ENCODE results near the gene PCK1. TPM values are rescaled to one million over a fixed set of nuclear protein-coding genes. Genes with fewer than 3 reads are reported as not detected.

PCK1 gene
- total RNA-seq, 4 donors from 2014 or later, result 2.2 to 6.3 (median 5.2) TPM

DNA sequence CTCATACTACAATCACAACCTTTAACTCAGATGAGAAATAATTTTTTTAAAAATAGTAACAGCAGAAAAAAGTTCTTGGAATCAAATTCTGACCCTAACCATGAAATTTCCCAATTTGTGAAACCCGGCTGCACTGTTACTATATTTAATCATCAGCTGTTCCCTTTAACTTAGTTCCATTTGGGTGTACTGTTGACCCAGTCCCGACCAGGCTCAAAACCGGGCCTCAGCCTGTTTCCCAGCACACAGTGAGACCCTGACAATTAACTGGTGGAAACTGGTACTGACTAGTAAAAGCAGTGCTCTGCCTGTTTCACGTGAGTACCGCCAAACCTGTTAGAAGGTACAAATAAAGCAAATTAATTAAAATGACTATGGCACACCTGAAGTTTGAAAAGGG is 43.0 kb upstream of the PCK1 start:
- Histone ChIP-seq H3K9me3 (no peaks in the 10 kb centered on the region), H3K4me1 (peaks cover 8% of the 10 kb centered on the region), H3K36me3 (no peaks in the 10 kb centered on the region), H3K27ac (no peak overlapping the region), H3K27me3 (no peaks in the 10 kb centered on the region), H3K4me3 (no peak overlapping the region)
- DNase-seq (ENCODE audit: low spot score in 2 of 2), result no peak
- 91% methylated on average over 5 of the region's 5 CpGs for WGBS
- TF ChIP-seq POLR2A (IDR thresholded peaks at IDR 0.05) (no peak), POLR2AphosphoS5 (IDR thresholded peaks at IDR 0.05) (no peak), EP300 (IDR thresholded peaks at IDR 0.05) (no peak)
- TF ChIP-seq, protein P1, sequence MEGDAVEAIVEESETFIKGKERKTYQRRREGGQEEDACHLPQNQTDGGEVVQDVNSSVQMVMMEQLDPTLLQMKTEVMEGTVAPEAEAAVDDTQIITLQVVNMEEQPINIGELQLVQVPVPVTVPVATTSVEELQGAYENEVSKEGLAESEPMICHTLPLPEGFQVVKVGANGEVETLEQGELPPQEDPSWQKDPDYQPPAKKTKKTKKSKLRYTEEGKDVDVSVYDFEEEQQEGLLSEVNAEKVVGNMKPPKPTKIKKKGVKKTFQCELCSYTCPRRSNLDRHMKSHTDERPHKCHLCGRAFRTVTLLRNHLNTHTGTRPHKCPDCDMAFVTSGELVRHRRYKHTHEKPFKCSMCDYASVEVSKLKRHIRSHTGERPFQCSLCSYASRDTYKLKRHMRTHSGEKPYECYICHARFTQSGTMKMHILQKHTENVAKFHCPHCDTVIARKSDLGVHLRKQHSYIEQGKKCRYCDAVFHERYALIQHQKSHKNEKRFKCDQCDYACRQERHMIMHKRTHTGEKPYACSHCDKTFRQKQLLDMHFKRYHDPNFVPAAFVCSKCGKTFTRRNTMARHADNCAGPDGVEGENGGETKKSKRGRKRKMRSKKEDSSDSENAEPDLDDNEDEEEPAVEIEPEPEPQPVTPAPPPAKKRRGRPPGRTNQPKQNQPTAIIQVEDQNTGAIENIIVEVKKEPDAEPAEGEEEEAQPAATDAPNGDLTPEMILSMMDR (IDR thresholded peaks at IDR 0.05), result no peak

DNA sequence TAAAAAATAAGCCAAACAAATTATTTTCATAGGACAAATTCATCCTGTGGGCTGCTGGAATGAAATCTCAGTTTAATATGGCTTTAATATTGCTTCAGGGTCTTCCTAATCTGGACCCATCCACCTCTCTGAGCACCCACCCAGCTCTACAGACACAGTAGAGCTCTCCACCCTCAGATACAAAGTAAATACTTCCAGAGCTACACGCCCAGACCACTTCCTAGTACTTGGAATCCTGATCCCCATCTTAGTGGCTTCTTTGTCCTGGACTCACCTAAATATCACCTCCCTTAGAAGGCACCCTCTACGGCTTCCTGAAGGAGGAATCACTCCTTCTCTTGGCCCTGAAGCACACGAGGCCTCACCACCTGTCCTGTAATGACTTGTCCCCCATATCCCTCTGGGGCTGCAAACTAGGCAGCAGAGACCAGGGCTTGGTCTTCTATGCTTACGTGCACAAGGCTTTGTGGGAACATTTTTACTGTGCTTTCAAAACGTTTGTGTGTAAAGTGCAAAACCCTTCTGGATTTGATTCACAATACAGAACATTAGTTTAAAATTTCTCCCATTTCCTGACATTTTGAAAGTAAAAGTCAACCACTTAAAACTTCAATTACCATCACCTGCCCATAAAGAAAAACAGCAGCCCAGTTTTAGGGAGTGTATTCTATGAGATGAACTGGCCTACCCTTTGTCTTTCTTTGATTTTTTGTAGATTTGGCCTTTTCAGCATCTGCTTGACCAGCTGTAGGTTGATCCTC is 38.4 kb upstream of the PCK1 start:
- H3K4me1 ChIP-seq, result no peaks in the 10 kb centered on the region
- peaks cover 4% of the 10 kb centered on the region for H3K27me3 ChIP-seq
- no peaks in the 10 kb centered on the region for H3K9me3 ChIP-seq
- no peak for DNase-seq (ENCODE audit: low spot score in 2 of 2)
- H3K36me3 ChIP-seq, result no peaks in the 10 kb centered on the region
- H3K27ac ChIP-seq, result no peak overlapping the region
- H3K4me3 ChIP-seq, result no peak overlapping the region
- WGBS, result 61% methylated on average over 5 of the region's 5 CpGs
- TF ChIP-seq POLR2A (IDR thresholded peaks at IDR 0.05) (no peak), EP300 (IDR thresholded peaks at IDR 0.05) (no peak), POLR2AphosphoS5 (IDR thresholded peaks at IDR 0.05) (no peak)
- TF ChIP-seq, protein P1 (IDR thresholded peaks at IDR 0.05), result no peak

DNA sequence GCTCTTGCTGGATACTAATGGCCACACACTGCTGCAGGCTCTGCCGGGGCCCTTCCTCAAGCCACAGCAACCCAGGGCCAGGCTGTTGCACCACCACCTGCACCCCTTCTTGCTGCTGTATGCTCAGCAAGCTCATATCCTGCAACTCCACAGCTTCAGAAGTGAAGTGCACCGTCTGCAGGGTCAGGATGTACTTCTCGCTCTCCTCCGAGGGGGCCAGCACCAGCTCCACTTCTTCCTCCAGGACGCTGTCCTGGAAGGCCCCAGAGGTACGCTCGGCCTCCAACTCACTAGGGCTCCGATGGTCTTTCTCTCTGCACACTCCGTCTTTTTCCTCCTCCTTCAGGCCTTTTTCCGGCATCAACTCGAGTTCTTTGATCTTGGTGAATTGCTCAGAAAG is 37.1 kb upstream of the PCK1 start:
- H3K4me1 ChIP-seq, result no peaks in the 10 kb centered on the region
- 92% methylated on average over 11 of the region's 11 CpGs for WGBS
- H3K4me3 ChIP-seq, result no peak overlapping the region
- no peaks in the 10 kb centered on the region for H3K9me3 ChIP-seq
- TF ChIP-seq, protein P1 (IDR thresholded peaks at IDR 0.05), result no peak
- TF ChIP-seq EP300 (IDR thresholded peaks at IDR 0.05) (no peak), POLR2A (IDR thresholded peaks at IDR 0.05) (no peak), POLR2AphosphoS5 (IDR thresholded peaks at IDR 0.05) (no peak)
- peaks cover 4% of the 10 kb centered on the region for H3K27me3 ChIP-seq
- H3K36me3 ChIP-seq, result no peaks in the 10 kb centered on the region
- no peak overlapping the region for H3K27ac ChIP-seq
- no peak for DNase-seq (ENCODE audit: low spot score in 2 of 2)

DNA sequence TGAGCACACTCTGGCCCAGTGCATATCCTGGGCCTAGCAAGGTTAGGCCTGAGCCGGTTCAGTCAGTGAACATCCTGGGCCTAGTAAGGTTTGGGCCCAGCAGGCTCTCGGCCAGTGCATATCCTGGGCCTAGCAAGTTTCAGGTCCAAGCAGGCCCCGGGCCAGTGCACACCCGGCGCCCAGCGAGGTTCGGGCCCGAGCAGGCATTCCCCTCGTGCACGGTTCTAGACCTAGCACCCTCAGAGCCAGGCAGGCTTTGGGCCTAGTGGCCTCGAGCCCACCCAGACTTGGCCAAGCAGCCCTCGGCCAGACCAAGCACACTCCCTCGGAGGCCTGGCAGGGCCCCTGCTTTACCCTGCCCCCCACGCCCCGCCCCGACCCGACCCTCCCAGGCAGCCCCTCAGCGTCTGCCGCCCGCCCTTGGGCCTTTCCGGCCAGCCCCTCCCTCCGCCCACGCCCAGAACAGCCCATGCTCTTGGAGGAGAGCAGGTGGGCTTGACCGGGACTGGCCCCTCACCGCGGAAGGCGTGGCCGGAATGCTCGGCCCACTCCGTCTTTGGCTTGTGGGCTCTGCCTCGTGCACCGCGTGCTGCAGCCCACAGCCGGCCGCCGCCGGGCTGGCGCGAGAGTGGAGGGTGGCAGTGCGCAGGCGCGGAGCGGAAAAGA is 36.3 kb upstream of the PCK1 start, which contains the start of gene CTCFL:
Gene CTCFL (minus strand): TSS at position 630 of the 666 bp plus-strand sequence. CDS start 935 bp downstream, outside the sequence.
- 93% methylated on average over 23 of the region's 43 CpGs for WGBS
- Histone ChIP-seq H3K27me3 (peaks cover 4% of the 10 kb centered on the region), H3K9me3 (no peaks in the 10 kb centered on the region), H3K27ac (no peak within 1 kb of the TSS), H3K4me3 (no peak within 1 kb of the TSS), H3K4me1 (no peaks in the 10 kb centered on the region), H3K36me3 (no peaks in the 10 kb centered on the region)
- no peak for DNase-seq (ENCODE audit: low spot score in 2 of 2)
- TF ChIP-seq EP300 (IDR thresholded peaks at IDR 0.05) (no peak), POLR2AphosphoS5 (IDR thresholded peaks at IDR 0.05) (no peak), POLR2A (IDR thresholded peaks at IDR 0.05) (no peak)
- TF ChIP-seq, protein P1 (IDR thresholded peaks at IDR 0.05), result no peak

Measured in suprapubic skin (tissue), 4 donors.